Astrocyte (in vitro differentiated cells and primary cell): Measurements from ENCODE around the gene COBL. TPM values are rescaled to one million over a fixed set of nuclear protein-coding genes. Genes with fewer than 3 reads are reported as not detected.
A peak's percentile ranks its signal among the peaks of the same experiment; 100 is the strongest.

Experiments used
- DNase-seq: peaks from one replicate; pipeline ENCODE4 v3.0.0-alpha.2; 2010; ENCODE audit warnings: low read depth
- FAIRE-seq: peaks from 2 replicates; lab custom pipeline; 2011; peaks lifted over from hg19 to GRCh38; lab: Jason Lieb, UNC
- H2AFZ ChIP-seq: 2 replicates; pipeline ENCODE4 v1.6.0; 2012; ENCODE audit warnings: low read depth, low read length, inconsistent platforms
- H3K27ac ChIP-seq: 2 replicates; pipeline ENCODE4 v1.5.1; 2011; ENCODE audit warnings: low read depth, low read length, inconsistent platforms
- H3K27me3 ChIP-seq: 2 replicates; pipeline ENCODE4 v1.6.0; 2011; ENCODE audit warnings: low read length, inconsistent platforms; ENCODE audit not compliant: insufficient read depth
- H3K36me3 ChIP-seq: 2 replicates; pipeline ENCODE4 v1.5.1; 2011; ENCODE audit warnings: low read length, inconsistent platforms; ENCODE audit not compliant: insufficient read depth
- H3K4me1 ChIP-seq: 2 replicates; pipeline ENCODE4 v1.5.1; 2011; ENCODE audit warnings: low read length, inconsistent platforms; ENCODE audit not compliant: insufficient read depth
- H3K4me2 ChIP-seq: 2 replicates; pipeline ENCODE4 v1.6.0; 2012; ENCODE audit warnings: low read length, inconsistent platforms
- H3K4me3 ChIP-seq: 2 replicates; pipeline ENCODE4 v1.5.1; 2011; ENCODE audit warnings: low read depth, mild to moderate bottlenecking, low read length, inconsistent platforms; ENCODE audit not compliant: insufficient read depth
- H3K79me2 ChIP-seq: 2 replicates; pipeline ENCODE4 v1.6.0; 2012; ENCODE audit warnings: mild to moderate bottlenecking, low read length, inconsistent platforms; ENCODE audit not compliant: insufficient read depth
- H3K9ac ChIP-seq: 2 replicates; pipeline ENCODE4 v1.6.0; 2012; ENCODE audit warnings: mild to moderate bottlenecking, low read length, inconsistent platforms
- H3K9me3 ChIP-seq: 2 replicates; pipeline ENCODE4 v1.5.1; 2012; ENCODE audit warnings: low read depth, mild to moderate bottlenecking, low read length, inconsistent platforms; ENCODE audit not compliant: insufficient read depth
- H4K20me1 ChIP-seq: 2 replicates; pipeline ENCODE4 v1.6.0; 2012; ENCODE audit warnings: low read length, inconsistent platforms; ENCODE audit not compliant: insufficient read depth
- H3K27ac Mint-ChIP-seq: one replicate; pipeline ENCODE4 v1.8.0; 2021; ENCODE audit warnings: mild to moderate bottlenecking, mixed read lengths; ENCODE audit not compliant: unreplicated experiment
- H3K27me3 Mint-ChIP-seq: one replicate; pipeline ENCODE4 v1.8.0; 2021; ENCODE audit warnings: low read depth, mixed read lengths; ENCODE audit not compliant: unreplicated experiment
- H3K36me3 Mint-ChIP-seq: one replicate; pipeline ENCODE4 v1.8.0; 2021; ENCODE audit warnings: low read depth, mixed read lengths; ENCODE audit not compliant: unreplicated experiment
- H3K4me1 Mint-ChIP-seq: one replicate; pipeline ENCODE4 v1.8.0; 2021; ENCODE audit warnings: low read depth, mixed read lengths; ENCODE audit not compliant: unreplicated experiment
- H3K4me3 Mint-ChIP-seq: one replicate; pipeline ENCODE4 v1.8.0; 2021; ENCODE audit warnings: mild to moderate bottlenecking, moderate library complexity, mixed read lengths; ENCODE audit not compliant: unreplicated experiment
- H3K9me3 Mint-ChIP-seq: one replicate; pipeline ENCODE4 v1.8.0; 2021; ENCODE audit warnings: mild to moderate bottlenecking, mixed read lengths; ENCODE audit not compliant: unreplicated experiment
- CTCF ChIP-seq: IDR thresholded peaks from 2 replicates; pipeline ENCODE4 v1.5.1; 2011; ENCODE audit warnings: low read depth, mild to moderate bottlenecking, inconsistent platforms, low read length, moderate library complexity; ENCODE audit not compliant: insufficient read depth
- EZH2 ChIP-seq: IDR thresholded peaks from 2 replicates; pipeline ENCODE4 v1.6.1; 2012; ENCODE audit warnings: mild to moderate bottlenecking, low read length, inconsistent platforms; ENCODE audit not compliant: insufficient read depth
- total RNA-seq: library from RNA; stranded (reverse); gene quantifications from 2 replicates; pipeline ENCODE4 v1.2.1, GENCODE V29; 2021

The COBL gene
- total RNA-seq, 1 donor from 2014 or later, result 6.4 TPM

- H3K79me2 ChIP-seq, result no peaks in the 10 kb centered on the region
- H3K27ac Mint-ChIP-seq, result no peak overlapping the region
- no peak overlapping the region for H3K4me2 ChIP-seq
Observed at GRCh38 chr7:51079494-51079893, 237.1 kb downstream of the COBL start.

GRCh38 chr7:51078653-51079052 is 238.0 kb downstream of the COBL start:
- Mint-ChIP-seq H3K27me3 (peaks cover 14% of the 10 kb centered on the region), H3K27ac (no peak overlapping the region), H3K36me3 (no peaks in the 10 kb centered on the region), H3K4me3 (no peak overlapping the region), H3K9me3 (peaks cover 6% of the 10 kb centered on the region), H3K4me1 (peaks cover 4% of the 10 kb centered on the region)
- TF ChIP-seq EZH2, result no peak
- no peaks in the 10 kb centered on the region for H3K36me3 ChIP-seq
- H3K79me2 ChIP-seq, result no peaks in the 10 kb centered on the region
- H3K27me3 ChIP-seq, result peaks cover 8% of the 10 kb centered on the region
- no peak overlapping the region for H3K4me3 ChIP-seq
- H3K9me3 ChIP-seq, result no peaks in the 10 kb centered on the region
- DNase-seq (no peak), FAIRE-seq (no peak)
- no peak overlapping the region for H3K4me2 ChIP-seq
- H2AFZ ChIP-seq, result no peak overlapping the region
- H4K20me1 ChIP-seq, result no peaks in the 10 kb centered on the region
- H3K9ac ChIP-seq, result no peak overlapping the region
- H3K27ac ChIP-seq, result no peak overlapping the region
- no peaks in the 10 kb centered on the region for H3K4me1 ChIP-seq

More at GRCh38 chr7:51079494-51079893, 237.1 kb downstream of the COBL start:
- H3K36me3 ChIP-seq, result no peaks in the 10 kb centered on the region
- H3K9me3 Mint-ChIP-seq, result peaks cover 7% of the 10 kb centered on the region
- peaks cover 14% of the 10 kb centered on the region for H3K27me3 ChIP-seq
- TF ChIP-seq CTCF (no peak), EZH2 (no peak)
- no peak overlapping the region for H3K9ac ChIP-seq
- H3K4me3 ChIP-seq, result no peak overlapping the region
- no peak overlapping the region for H2AFZ ChIP-seq
- H3K4me1 ChIP-seq, result no peaks in the 10 kb centered on the region
- no peaks in the 10 kb centered on the region for H4K20me1 ChIP-seq
- H3K36me3 Mint-ChIP-seq, result no peaks in the 10 kb centered on the region
- DNase-seq (no peak), FAIRE-seq (no peak)
- peaks cover 4% of the 10 kb centered on the region for H3K4me1 Mint-ChIP-seq
- H3K4me3 Mint-ChIP-seq, result no peak overlapping the region
- peaks cover 14% of the 10 kb centered on the region for H3K27me3 Mint-ChIP-seq
- no peaks in the 10 kb centered on the region for H3K9me3 ChIP-seq
- no peak overlapping the region for H3K27ac ChIP-seq

GRCh38 chr7:51077987-51078370 is 238.6 kb downstream of the COBL start:
- H3K27me3 Mint-ChIP-seq, result peaks cover 14% of the 10 kb centered on the region
- H2AFZ ChIP-seq, result no peak overlapping the region
- no peak overlapping the region for H3K4me3 ChIP-seq
- peaks cover 6% of the 10 kb centered on the region for H3K27me3 ChIP-seq
- no peaks in the 10 kb centered on the region for H3K36me3 ChIP-seq
- no peaks in the 10 kb centered on the region for H4K20me1 ChIP-seq
- H3K79me2 ChIP-seq, result no peaks in the 10 kb centered on the region
- no peaks in the 10 kb centered on the region for H3K4me1 ChIP-seq
- H3K4me1 Mint-ChIP-seq, result peaks cover 4% of the 10 kb centered on the region
- H3K4me3 Mint-ChIP-seq, result no peak overlapping the region
- no peaks in the 10 kb centered on the region for H3K36me3 Mint-ChIP-seq
- peak; percentile 7 for DNase-seq
- no peaks in the 10 kb centered on the region for H3K9me3 ChIP-seq
- H3K9ac ChIP-seq, result no peak overlapping the region
- H3K4me2 ChIP-seq, result no peak overlapping the region
- no peak overlapping the region for H3K27ac Mint-ChIP-seq
- no peak for TF ChIP-seq CTCF
- H3K9me3 Mint-ChIP-seq, result peaks cover 6% of the 10 kb centered on the region
- no peak for FAIRE-seq
- no peak overlapping the region for H3K27ac ChIP-seq
